ENCODE results near the gene SERTM2. TPM values are rescaled to one million over a fixed set of nuclear protein-coding genes. Genes with fewer than 3 reads are reported as not detected.

The SERTM2 gene
- total and polyA plus RNA-seq, 2 experiments from 2014 or later = 0.27 to 0.59 TPM

DNA sequence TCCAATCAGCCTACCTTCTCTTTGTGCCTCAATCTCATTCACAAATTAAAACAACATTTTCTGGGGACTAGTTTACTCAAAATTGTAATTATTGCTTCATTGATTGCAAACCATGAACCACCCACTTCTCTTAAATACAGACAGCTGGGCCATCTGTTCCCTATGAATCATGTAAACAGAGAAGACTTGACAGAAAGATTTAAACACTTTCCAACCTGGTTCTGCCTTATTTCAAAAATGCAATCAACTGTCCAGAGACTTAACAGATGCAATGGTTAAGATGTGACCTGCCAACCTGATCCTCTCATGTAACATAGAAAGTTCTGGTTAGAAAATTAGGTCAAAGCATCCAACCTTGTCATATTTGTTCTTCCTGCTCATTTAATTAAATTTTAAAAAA lies 20.8 kb upstream of the SERTM2 start:
- H3K27me3 ChIP-seq (ENCODE audit: insufficient read depth) = no peaks in the 10 kb centered on the region
- no peak overlapping the region for H3K27ac ChIP-seq (ENCODE audit: low read depth)
- no peak overlapping the region for H3K4me3 Mint-ChIP-seq
- H3K79me2 ChIP-seq (replicated peaks; ENCODE audit: insufficient read depth) = no peaks in the 10 kb centered on the region
- TF ChIP-seq ZNF114 (CRISPR knock-in tag; IDR thresholded peaks at IDR 0.05) (no peak), ZNF331 (CRISPR knock-in tag; IDR thresholded peaks at IDR 0.05; ENCODE audit: low read depth) (no peak), CREB1 (CRISPR knock-in tag; IDR thresholded peaks at IDR 0.05; ENCODE audit: low read depth) (no peak), EZH2 (IDR thresholded peaks at IDR 0.05; ENCODE audit: low read depth, unreplicated experiment) (no peak), NANOG (IDR thresholded peaks at IDR 0.05; ENCODE audit: borderline replicate concordance) (no peak), EZH2phosphoT487 (IDR thresholded peaks at IDR 0.05; ENCODE audit: unreplicated experiment) (no peak), STAT1 (IDR thresholded peaks at IDR 0.05; ENCODE audit: unreplicated experiment) (no peak), JUNB (IDR thresholded peaks at IDR 0.05; ENCODE audit: unreplicated experiment) (no peak), POLR2AphosphoS5 (IDR thresholded peaks at IDR 0.05; ENCODE audit: low read depth) (no peak)
- TF ChIP-seq, protein P1, sequence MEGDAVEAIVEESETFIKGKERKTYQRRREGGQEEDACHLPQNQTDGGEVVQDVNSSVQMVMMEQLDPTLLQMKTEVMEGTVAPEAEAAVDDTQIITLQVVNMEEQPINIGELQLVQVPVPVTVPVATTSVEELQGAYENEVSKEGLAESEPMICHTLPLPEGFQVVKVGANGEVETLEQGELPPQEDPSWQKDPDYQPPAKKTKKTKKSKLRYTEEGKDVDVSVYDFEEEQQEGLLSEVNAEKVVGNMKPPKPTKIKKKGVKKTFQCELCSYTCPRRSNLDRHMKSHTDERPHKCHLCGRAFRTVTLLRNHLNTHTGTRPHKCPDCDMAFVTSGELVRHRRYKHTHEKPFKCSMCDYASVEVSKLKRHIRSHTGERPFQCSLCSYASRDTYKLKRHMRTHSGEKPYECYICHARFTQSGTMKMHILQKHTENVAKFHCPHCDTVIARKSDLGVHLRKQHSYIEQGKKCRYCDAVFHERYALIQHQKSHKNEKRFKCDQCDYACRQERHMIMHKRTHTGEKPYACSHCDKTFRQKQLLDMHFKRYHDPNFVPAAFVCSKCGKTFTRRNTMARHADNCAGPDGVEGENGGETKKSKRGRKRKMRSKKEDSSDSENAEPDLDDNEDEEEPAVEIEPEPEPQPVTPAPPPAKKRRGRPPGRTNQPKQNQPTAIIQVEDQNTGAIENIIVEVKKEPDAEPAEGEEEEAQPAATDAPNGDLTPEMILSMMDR (conservative IDR thresholded peaks at IDR 0.05; ENCODE audit: low read depth in 2 of 2) = no peak
- TF ChIP-seq, protein P2, sequence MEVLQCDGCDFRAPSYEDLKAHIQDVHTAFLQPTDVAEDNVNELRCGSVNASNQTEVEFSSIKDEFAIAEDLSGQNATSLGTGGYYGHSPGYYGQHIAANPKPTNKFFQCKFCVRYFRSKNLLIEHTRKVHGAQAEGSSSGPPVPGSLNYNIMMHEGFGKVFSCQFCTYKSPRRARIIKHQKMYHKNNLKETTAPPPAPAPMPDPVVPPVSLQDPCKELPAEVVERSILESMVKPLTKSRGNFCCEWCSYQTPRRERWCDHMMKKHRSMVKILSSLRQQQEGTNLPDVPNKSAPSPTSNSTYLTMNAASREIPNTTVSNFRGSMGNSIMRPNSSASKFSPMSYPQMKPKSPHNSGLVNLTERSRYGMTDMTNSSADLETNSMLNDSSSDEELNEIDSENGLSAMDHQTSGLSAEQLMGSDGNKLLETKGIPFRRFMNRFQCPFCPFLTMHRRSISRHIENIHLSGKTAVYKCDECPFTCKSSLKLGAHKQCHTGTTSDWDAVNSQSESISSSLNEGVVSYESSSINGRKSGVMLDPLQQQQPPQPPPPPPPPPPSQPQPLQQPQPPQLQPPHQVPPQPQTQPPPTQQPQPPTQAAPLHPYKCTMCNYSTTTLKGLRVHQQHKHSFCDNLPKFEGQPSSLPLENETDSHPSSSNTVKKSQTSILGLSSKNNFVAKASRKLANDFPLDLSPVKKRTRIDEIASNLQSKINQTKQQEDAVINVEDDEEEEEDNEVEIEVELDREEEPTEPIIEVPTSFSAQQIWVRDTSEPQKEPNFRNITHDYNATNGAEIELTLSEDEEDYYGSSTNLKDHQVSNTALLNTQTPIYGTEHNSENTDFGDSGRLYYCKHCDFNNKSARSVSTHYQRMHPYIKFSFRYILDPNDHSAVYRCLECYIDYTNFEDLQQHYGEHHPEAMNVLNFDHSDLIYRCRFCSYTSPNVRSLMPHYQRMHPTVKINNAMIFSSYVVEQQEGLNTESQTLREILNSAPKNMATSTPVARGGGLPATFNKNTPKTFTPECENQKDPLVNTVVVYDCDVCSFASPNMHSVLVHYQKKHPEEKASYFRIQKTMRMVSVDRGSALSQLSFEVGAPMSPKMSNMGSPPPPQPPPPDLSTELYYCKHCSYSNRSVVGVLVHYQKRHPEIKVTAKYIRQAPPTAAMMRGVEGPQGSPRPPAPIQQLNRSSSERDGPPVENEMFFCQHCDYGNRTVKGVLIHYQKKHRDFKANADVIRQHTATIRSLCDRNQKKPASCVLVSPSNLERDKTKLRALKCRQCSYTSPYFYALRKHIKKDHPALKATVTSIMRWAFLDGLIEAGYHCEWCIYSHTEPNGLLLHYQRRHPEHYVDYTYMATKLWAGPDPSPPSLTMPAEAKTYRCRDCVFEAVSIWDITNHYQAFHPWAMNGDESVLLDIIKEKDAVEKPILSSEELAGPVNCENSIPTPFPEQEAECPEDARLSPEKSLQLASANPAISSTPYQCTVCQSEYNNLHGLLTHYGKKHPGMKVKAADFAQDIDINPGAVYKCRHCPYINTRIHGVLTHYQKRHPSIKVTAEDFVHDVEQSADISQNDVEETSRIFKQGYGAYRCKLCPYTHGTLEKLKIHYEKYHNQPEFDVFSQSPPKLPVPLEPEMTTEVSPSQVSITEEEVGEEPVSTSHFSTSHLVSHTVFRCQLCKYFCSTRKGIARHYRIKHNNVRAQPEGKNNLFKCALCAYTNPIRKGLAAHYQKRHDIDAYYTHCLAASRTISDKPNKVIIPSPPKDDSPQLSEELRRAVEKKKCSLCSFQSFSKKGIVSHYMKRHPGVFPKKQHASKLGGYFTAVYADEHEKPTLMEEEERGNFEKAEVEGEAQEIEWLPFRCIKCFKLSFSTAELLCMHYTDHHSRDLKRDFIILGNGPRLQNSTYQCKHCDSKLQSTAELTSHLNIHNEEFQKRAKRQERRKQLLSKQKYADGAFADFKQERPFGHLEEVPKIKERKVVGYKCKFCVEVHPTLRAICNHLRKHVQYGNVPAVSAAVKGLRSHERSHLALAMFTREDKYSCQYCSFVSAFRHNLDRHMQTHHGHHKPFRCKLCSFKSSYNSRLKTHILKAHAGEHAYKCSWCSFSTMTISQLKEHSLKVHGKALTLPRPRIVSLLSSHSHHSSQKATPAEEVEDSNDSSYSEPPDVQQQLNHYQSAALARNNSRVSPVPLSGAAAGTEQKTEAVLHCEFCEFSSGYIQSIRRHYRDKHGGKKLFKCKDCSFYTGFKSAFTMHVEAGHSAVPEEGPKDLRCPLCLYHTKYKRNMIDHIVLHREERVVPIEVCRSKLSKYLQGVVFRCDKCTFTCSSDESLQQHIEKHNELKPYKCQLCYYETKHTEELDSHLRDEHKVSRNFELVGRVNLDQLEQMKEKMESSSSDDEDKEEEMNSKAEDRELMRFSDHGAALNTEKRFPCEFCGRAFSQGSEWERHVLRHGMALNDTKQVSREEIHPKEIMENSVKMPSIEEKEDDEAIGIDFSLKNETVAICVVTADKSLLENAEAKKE (CRISPR knock-in tag; IDR thresholded peaks at IDR 0.05) = no peak
- TF ChIP-seq, protein P3, sequence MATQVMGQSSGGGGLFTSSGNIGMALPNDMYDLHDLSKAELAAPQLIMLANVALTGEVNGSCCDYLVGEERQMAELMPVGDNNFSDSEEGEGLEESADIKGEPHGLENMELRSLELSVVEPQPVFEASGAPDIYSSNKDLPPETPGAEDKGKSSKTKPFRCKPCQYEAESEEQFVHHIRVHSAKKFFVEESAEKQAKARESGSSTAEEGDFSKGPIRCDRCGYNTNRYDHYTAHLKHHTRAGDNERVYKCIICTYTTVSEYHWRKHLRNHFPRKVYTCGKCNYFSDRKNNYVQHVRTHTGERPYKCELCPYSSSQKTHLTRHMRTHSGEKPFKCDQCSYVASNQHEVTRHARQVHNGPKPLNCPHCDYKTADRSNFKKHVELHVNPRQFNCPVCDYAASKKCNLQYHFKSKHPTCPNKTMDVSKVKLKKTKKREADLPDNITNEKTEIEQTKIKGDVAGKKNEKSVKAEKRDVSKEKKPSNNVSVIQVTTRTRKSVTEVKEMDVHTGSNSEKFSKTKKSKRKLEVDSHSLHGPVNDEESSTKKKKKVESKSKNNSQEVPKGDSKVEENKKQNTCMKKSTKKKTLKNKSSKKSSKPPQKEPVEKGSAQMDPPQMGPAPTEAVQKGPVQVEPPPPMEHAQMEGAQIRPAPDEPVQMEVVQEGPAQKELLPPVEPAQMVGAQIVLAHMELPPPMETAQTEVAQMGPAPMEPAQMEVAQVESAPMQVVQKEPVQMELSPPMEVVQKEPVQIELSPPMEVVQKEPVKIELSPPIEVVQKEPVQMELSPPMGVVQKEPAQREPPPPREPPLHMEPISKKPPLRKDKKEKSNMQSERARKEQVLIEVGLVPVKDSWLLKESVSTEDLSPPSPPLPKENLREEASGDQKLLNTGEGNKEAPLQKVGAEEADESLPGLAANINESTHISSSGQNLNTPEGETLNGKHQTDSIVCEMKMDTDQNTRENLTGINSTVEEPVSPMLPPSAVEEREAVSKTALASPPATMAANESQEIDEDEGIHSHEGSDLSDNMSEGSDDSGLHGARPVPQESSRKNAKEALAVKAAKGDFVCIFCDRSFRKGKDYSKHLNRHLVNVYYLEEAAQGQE (IDR thresholded peaks at IDR 0.05; ENCODE audit: unreplicated experiment) = no peak
- TF ChIP-seq, protein P4, sequence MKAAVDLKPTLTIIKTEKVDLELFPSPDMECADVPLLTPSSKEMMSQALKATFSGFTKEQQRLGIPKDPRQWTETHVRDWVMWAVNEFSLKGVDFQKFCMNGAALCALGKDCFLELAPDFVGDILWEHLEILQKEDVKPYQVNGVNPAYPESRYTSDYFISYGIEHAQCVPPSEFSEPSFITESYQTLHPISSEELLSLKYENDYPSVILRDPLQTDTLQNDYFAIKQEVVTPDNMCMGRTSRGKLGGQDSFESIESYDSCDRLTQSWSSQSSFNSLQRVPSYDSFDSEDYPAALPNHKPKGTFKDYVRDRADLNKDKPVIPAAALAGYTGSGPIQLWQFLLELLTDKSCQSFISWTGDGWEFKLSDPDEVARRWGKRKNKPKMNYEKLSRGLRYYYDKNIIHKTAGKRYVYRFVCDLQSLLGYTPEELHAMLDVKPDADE (IDR thresholded peaks at IDR 0.05) = no peak
- no peaks in the 10 kb centered on the region for H4K20me1 ChIP-seq (replicated peaks; ENCODE audit: insufficient read depth)
- H3K9me2 ChIP-seq (ENCODE audit: insufficient read depth) = no peaks in the 10 kb centered on the region
- peaks cover 2% of the 10 kb centered on the region; the same call in 1 of the 3 replicates for H3K36me3 Mint-ChIP-seq (ENCODE audit: low read depth)
- H3K4me2 ChIP-seq = no peak overlapping the region
- H3K36me3 ChIP-seq (ENCODE audit: insufficient read depth) = no peaks in the 10 kb centered on the region
- no peaks in the 10 kb centered on the region for H3F3A ChIP-seq (replicated peaks; ENCODE audit: low read depth)
- H2AFZ ChIP-seq = no peak overlapping the region
- DNase-seq (ENCODE audit: low spot score) = no peak
- H3K4me3 ChIP-seq = no peak overlapping the region
- no peak overlapping the region for H3K27ac Mint-ChIP-seq
- H3K9me3 Mint-ChIP-seq = no peaks in the 10 kb centered on the region; the same call in 2 of the 3 replicates
- no peak for ATAC-seq
- H3K4me1 ChIP-seq (ENCODE audit: insufficient read depth) = no peaks in the 10 kb centered on the region
- H3K27me3 Mint-ChIP-seq (ENCODE audit: insufficient read depth, low read depth, poor library complexity) = no peaks in the 10 kb centered on the region
- H3K4me1 Mint-ChIP-seq = peaks cover 2% of the 10 kb centered on the region; the same call in 1 of the 3 replicates

All from GM23338 (cell line).